A549 (cell line): Measurements from ENCODE around the gene MSMB. TPM values are rescaled to one million over a fixed set of nuclear protein-coding genes. Genes with fewer than 3 reads are reported as not detected.

Source experiments
- ATAC-seq, 2 experiments: fragments of 200-7000 bp in 1 of 2; fragments of >200 bp in 1 of 2; cut with Nextera tagmentation in 1 of 2; cut with Tn5 transposase in 1 of 2; 3 replicates each; pipeline versions ENCODE4 v1.8.0 to v1.9.1; 2018 to 2020; ENCODE audit warnings: mild to moderate bottlenecking in 1 of 2, moderate library complexity in 1 of 2
- CTCF ChIA-PET: fragments of 300-600 bp; sonication (Branson Sonifier 250); formaldehyde crosslinking; extraction: SDS; loops from one replicate; lab custom pipeline; 2021; ENCODE audit warnings: antibody characterized with exemption, inconsistent platforms; lab: Yijun Ruan, JAX
- POLR2A ChIA-PET: fragments of 350-600 bp; formaldehyde crosslinking; extraction: SDS; loops from one replicate; lab custom pipeline; 2021; ENCODE audit warnings: antibody characterized with exemption, inconsistent platforms; lab: Yijun Ruan, JAX
- DNase-seq, 2 experiments: peaks; one replicate each; pipeline versions ENCODE4 v3.0.0 to v3.0.0-alpha.2; 2011 to 2016; ENCODE audit warnings: low read depth in 1 of 2, low spot score in 1 of 2
- FAIRE-seq: peaks from 2 replicates; lab custom pipeline; 2011; peaks lifted over from hg19 to GRCh38; lab: Jason Lieb, UNC
- H3K27ac ChIP-seq, 2 experiments: fragments of >200 bp; sonication (Bioruptor Twin); formaldehyde crosslinking; 3 replicates each; pipeline ENCODE4 v1.5.1; 2016 to 2017
- H3K4me1 ChIP-seq: fragments of >200 bp; sonication (Bioruptor Twin); formaldehyde crosslinking; 3 replicates; pipeline ENCODE4 v1.6.1; 2016
- H3K4me2 ChIP-seq: fragments of >200 bp; sonication (Bioruptor Twin); formaldehyde crosslinking; 3 replicates; pipeline ENCODE4 v1.6.1; 2016
- H3K4me3 ChIP-seq: fragments of >200 bp; sonication (Bioruptor Twin); formaldehyde crosslinking; 3 replicates; pipeline ENCODE4 v1.5.1; 2016
- H3K9me3 ChIP-seq: fragments of >200 bp; sonication (Bioruptor Twin); formaldehyde crosslinking; 3 replicates; pipeline ENCODE4 v1.6.1; 2016
- ATOH8 ChIP-seq: fragments of 250-450 bp; sonication (Bioruptor Pico); IDR thresholded peaks from 2 replicates; pipeline ENCODE4 v1.5.0; 2020; ENCODE audit warnings: low read depth, mild to moderate bottlenecking, moderate library complexity
- CBX2 ChIP-seq: fragments of 200-600 bp; sonication (generic); IDR thresholded peaks from 2 replicates; pipeline ENCODE4 v1.6.1; 2016; ENCODE audit warnings: low read depth, mild to moderate bottlenecking, borderline replicate concordance
- CBX8 ChIP-seq: fragments of 200-600 bp; sonication (generic); IDR thresholded peaks from 2 replicates; pipeline ENCODE4 v1.6.1; 2016
- CEBPB ChIP-seq, 2 experiments: fragments of >200 bp in 1 of 2; sonication (Bioruptor Twin) in 1 of 2; formaldehyde crosslinking in 1 of 2; IDR thresholded peaks; 2 replicates each; pipeline ENCODE4 v1.6.1; 2012 to 2016
- CHD2 ChIP-seq: fragments of 150-350 bp; IDR thresholded peaks from 2 replicates; pipeline ENCODE4 v1.6.1; 2014; ENCODE audit warnings: low read length; ENCODE audit not compliant: partially characterized antibody
- CHD4 ChIP-seq: fragments of 200-600 bp; sonication (generic); IDR thresholded peaks from 2 replicates; pipeline ENCODE4 v1.6.1; 2016; ENCODE audit warnings: antibody characterized with exemption, mild to moderate bottlenecking, borderline replicate concordance
- EHMT2 ChIP-seq: fragments of 200-600 bp; sonication (generic); IDR thresholded peaks from 2 replicates; pipeline ENCODE4 v1.6.1; 2016; ENCODE audit warnings: antibody characterized with exemption, low read depth, mild to moderate bottlenecking, moderate library complexity
- FOSL2 ChIP-seq, 2 experiments: fragments of 450-650 bp in 1 of 2; fragments of >200 bp in 1 of 2; sonication (Bioruptor Twin) in 1 of 2; formaldehyde crosslinking; IDR thresholded peaks; 2 replicates each; pipeline versions ENCODE4 v1.5.0 to v1.6.1; 2016 to 2020; ENCODE audit warnings: mild to moderate bottlenecking in 1 of 2, moderate library complexity in 1 of 2
- FOXS1 ChIP-seq: fragments of 250-450 bp; sonication (Bioruptor Pico); IDR thresholded peaks from 2 replicates; pipeline ENCODE4 v1.5.0; 2020; ENCODE audit warnings: mild to moderate bottlenecking, moderate library complexity
- GATA3 ChIP-seq: IDR thresholded peaks from 2 replicates; pipeline ENCODE4 v1.6.1; 2012; ENCODE audit warnings: borderline replicate concordance
- HES2 ChIP-seq: fragments of >200 bp; sonication (Bioruptor Twin); formaldehyde crosslinking; IDR thresholded peaks from 2 replicates; pipeline ENCODE4 v1.6.1; 2016
- HOXB13 ChIP-seq: fragments of 250-450 bp; sonication (Bioruptor Pico); IDR thresholded peaks from 2 replicates; pipeline ENCODE4 v1.5.0; 2020; ENCODE audit warnings: low read depth, mild to moderate bottlenecking, moderate library complexity
- JUN ChIP-seq, 2 experiments: fragments of >200 bp; sonication (Bioruptor Twin); formaldehyde crosslinking; IDR thresholded peaks; 2 replicates in 1 of 2; 3 replicates in 1 of 2; pipeline ENCODE4 v1.6.1; 2016 to 2017
- MAFK ChIP-seq: fragments of 450-650 bp; IDR thresholded peaks from 2 replicates; pipeline ENCODE4 v1.6.1; 2014; ENCODE audit not compliant: partially characterized antibody
- MAX ChIP-seq: IDR thresholded peaks from 2 replicates; pipeline ENCODE4 v1.6.1; 2012
- NFE2L2 ChIP-seq: fragments of 150-350 bp; conservative IDR thresholded peaks from 2 replicates; pipeline ENCODE4 v1.6.1; 2014; ENCODE audit warnings: low read length
- NPAS2 ChIP-seq: fragments of 250-450 bp; sonication (Bioruptor Pico); IDR thresholded peaks from 2 replicates; pipeline ENCODE4 v1.8.0; 2022; ENCODE audit warnings: mild to moderate bottlenecking, moderate library complexity, borderline replicate concordance
- NR3C1 ChIP-seq: fragments of >200 bp; sonication (Bioruptor Twin); formaldehyde crosslinking; IDR thresholded peaks from 3 replicates; pipeline ENCODE4 v1.6.1; 2017
- PBX3 ChIP-seq: IDR thresholded peaks from 2 replicates; pipeline ENCODE4 v1.6.1; 2012
- PHF8 ChIP-seq: fragments of 200-600 bp; sonication (generic); IDR thresholded peaks from 2 replicates; pipeline ENCODE4 v1.6.1; 2016; ENCODE audit warnings: low read depth, mild to moderate bottlenecking, antibody characterized with exemption, moderate library complexity, borderline replicate concordance
- POLR2AphosphoS2 ChIP-seq: conservative IDR thresholded peaks from 2 replicates; pipeline ENCODE4 v1.6.1; 2012; ENCODE audit warnings: low read length, improper control_type of control experiment, inconsistent platforms
- RAD21 ChIP-seq, 2 experiments: fragments of >200 bp in 1 of 2; sonication (Bioruptor Twin) in 1 of 2; formaldehyde crosslinking in 1 of 2; IDR thresholded peaks in 1 of 2; conservative IDR thresholded peaks in 1 of 2; 2 replicates in 1 of 2; 3 replicates in 1 of 2; pipeline ENCODE4 v1.6.1; 2012 to 2018; ENCODE audit warnings: inconsistent platforms in 1 of 2
- RCOR1 ChIP-seq: fragments of 150-350 bp; IDR thresholded peaks from 2 replicates; pipeline ENCODE4 v1.6.1; 2014; ENCODE audit warnings: antibody characterized with exemption, low read length, low read depth
- SREBF2 ChIP-seq: fragments of 450-650 bp; IDR thresholded peaks from 2 replicates; pipeline ENCODE4 v1.6.1; 2014; ENCODE audit warnings: mild to moderate bottlenecking, moderate library complexity
- TP53 ChIP-seq: fragments of 250-450 bp; sonication (Bioruptor Pico); IDR thresholded peaks from 2 replicates; pipeline ENCODE4 v1.5.0; 2021; ENCODE audit warnings: mild to moderate bottlenecking, moderate library complexity
- ZC3H11A ChIP-seq: fragments of 450-650 bp; IDR thresholded peaks from 2 replicates; pipeline ENCODE4 v1.6.1; 2014; ENCODE audit warnings: antibody characterized with exemption, mild to moderate bottlenecking
- ZFP36 ChIP-seq: fragments of 450-650 bp; IDR thresholded peaks from 2 replicates; pipeline ENCODE4 v1.6.1; 2014; ENCODE audit warnings: borderline replicate concordance; ENCODE audit not compliant: partially characterized antibody
- ZNF302 ChIP-seq: fragments of 250-450 bp; sonication (Bioruptor Pico); IDR thresholded peaks from 2 replicates; pipeline ENCODE4 v1.9.0; 2021; ENCODE audit warnings: inconsistent platforms, mild to moderate bottlenecking, moderate library complexity
- WGBS: methylation state at CpG from one replicate; pipeline ENCODE4 v1.1.6; 2017; ENCODE audit errors: missing lambda C conversion rate; 5-methylcytosine and 5-hydroxymethylcytosine counted together
- polyA plus RNA-seq, 4 experiments: library from polyadenylated mRNA; depleted of rRNA in 3 of 4; stranded (reverse); fragments of >200 nt; fragmentation: RNase III in 1 of 4; extraction: RNeasy Plus Mini Kit Qiagen cat#74134 plus additional on column Dnase treatment in 1 of 4; gene quantifications; 2 replicates in 3 of 4; 3 replicates in 1 of 4; pipeline ENCODE4 v1.2.3, GENCODE V29; 2011 to 2017

Gene MSMB
- polyA plus RNA-seq, 2 of the 4 experiments (the other 2 are of a cell fraction) = 0.26 TPM; not detected in 1

- no peak overlapping the region for H3K4me3 ChIP-seq
- H3K4me2 ChIP-seq = no peak overlapping the region
- peaks cover 58% of the 10 kb centered on the region for H3K4me1 ChIP-seq
- H3K9me3 ChIP-seq = no peaks in the 10 kb centered on the region
- no peak overlapping the region for H3K27ac ChIP-seq
- no peak for TF ChIP-seq POLR2AphosphoS2
- TF ChIP-seq, all 56 proteins: peak for 0
- FAIRE-seq (no peak), ATAC-seq (no peak), DNase-seq (no peak)
- ChIA-PET POLR2A (no interaction called here), CTCF (no interaction called here)
Observed at GRCh38 chr10:46026106-46026505, 20.0 kb downstream of the MSMB start.

- CTCF ChIA-PET = interaction anchor here (1.1 to 1.3 kb wide), 2 partner anchors 9 to 23 kb away, joined by 3 read pairs; no protein-coding TSS in a partner anchor
- DNase-seq = no peak
- Histone ChIP-seq H3K27ac (no peak overlapping the region), H3K4me1 (peaks cover 61% of the 10 kb centered on the region), H3K4me3 (no peak overlapping the region)
- FAIRE-seq = no peak
- WGBS = 93% methylated on average over 2 of the region's 2 CpGs
- ATAC-seq = no peak
- TF ChIP-seq JUN (IDR thresholded peaks at IDR 0.05) (no peak), FOXS1 (CRISPR knock-in tag) (no peak), ZFP36 (no peak), NFE2L2 (no peak), FOSL2 (IDR thresholded peaks at IDR 0.05) (no peak), FOSL2 (CRISPR knock-in tag; IDR thresholded peaks at IDR 0.05) (no peak)
- TF ChIP-seq, all 56 proteins: peak for 0
- Histone ChIP-seq H3K9me3 (no peaks in the 10 kb centered on the region), H3K4me2 (no peak overlapping the region)
- POLR2A ChIA-PET = no interaction called here
Observed at GRCh38 chr10:46025406-46025805, 20.7 kb downstream of the MSMB start.

- FAIRE-seq = no peak
- CTCF ChIA-PET = interaction anchor here (1.1 to 1.3 kb wide), 2 partner anchors 9 to 23 kb away, joined by 3 read pairs; no protein-coding TSS in a partner anchor
- H3K4me1 ChIP-seq = peaks cover 65% of the 10 kb centered on the region
- no peak for ATAC-seq
- POLR2A ChIA-PET = no interaction called here
- no peak overlapping the region for H3K4me3 ChIP-seq
- H3K4me2 ChIP-seq = no peak overlapping the region
- TF ChIP-seq EHMT2 = no peak
- TF ChIP-seq GATA3 = no peak
- TF ChIP-seq PHF8 = no peak
- no peak for TF ChIP-seq FOSL2 (IDR thresholded peaks at IDR 0.05)
- TF ChIP-seq FOSL2 (CRISPR knock-in tag; IDR thresholded peaks at IDR 0.05) = no peak
- no peak for TF ChIP-seq HES2
- TF ChIP-seq SREBF2 = no peak
- no peak for TF ChIP-seq NPAS2 (CRISPR knock-in tag)
- TF ChIP-seq CHD4 = no peak
- TF ChIP-seq CBX8 = no peak
- TF ChIP-seq ZC3H11A = no peak
- TF ChIP-seq MAX = no peak
- no peak for TF ChIP-seq CBX2
- no peak for TF ChIP-seq TP53 (CRISPR knock-in tag)
- no peak for TF ChIP-seq NR3C1
- TF ChIP-seq CEBPB (IDR thresholded peaks at IDR 0.05) = no peak
- no peaks in the 10 kb centered on the region for H3K9me3 ChIP-seq
- DNase-seq = no peak
- H3K27ac ChIP-seq = no peak overlapping the region
Observed at GRCh38 chr10:46024948-46025347, 21.1 kb downstream of the MSMB start.

GRCh38 chr10:46022978-46023702, 22.9 kb downstream of the MSMB start:
- ChIA-PET CTCF (interaction anchor here (0.7 to 1.4 kb wide), 5 partner anchors 14 to 807 kb away, joined by 3 to 5 read pairs (median 4); no protein-coding TSS in a partner anchor), POLR2A (no interaction called here)
- peak overlapping the region; percentile 74 for H3K4me2 ChIP-seq
- peak overlapping the region; percentile 53 to 85 for H3K27ac ChIP-seq
- 3% methylated on average over 24 of the region's 49 CpGs for WGBS
- FAIRE-seq (no peak), ATAC-seq (peak; percentile 97 to 99), DNase-seq (peak; percentile 82 to 86)
- H3K4me3 ChIP-seq = peak overlapping the region; percentile 48
- no peaks in the 10 kb centered on the region for H3K9me3 ChIP-seq
- peaks cover 66% of the 10 kb centered on the region for H3K4me1 ChIP-seq
- TF ChIP-seq RAD21 (conservative IDR thresholded peaks at IDR 0.05 in 1 of 2, IDR thresholded peaks at IDR 0.05 in 1 of 2) (peak in 1 of 2 experiments; percentile 17; a peak in 1 of 5 replicates), FOXS1 (CRISPR knock-in tag) (no peak), RCOR1 (no peak), MAX (peak; percentile 51; the same call in 1 of the 2 replicates), HOXB13 (CRISPR knock-in tag) (no peak), CHD4 (no peak), TP53 (CRISPR knock-in tag) (no peak), PHF8 (no peak), ATOH8 (no peak), FOSL2 (IDR thresholded peaks at IDR 0.05) (no peak), FOSL2 (CRISPR knock-in tag; IDR thresholded peaks at IDR 0.05) (peak; percentile 56), ZNF302 (CRISPR knock-in tag) (no peak), PBX3 (no peak), MAFK (no peak), SREBF2 (no peak), CHD2 (no peak)
